Colon (tissue), 2 donors: ENCODE measurements around the gene GIMAP6.
"Not testable (repeated sequence)": the region's sequence is repeated elsewhere in the genome, so short reads cannot be mapped to it uniquely, and the experiment has no call there.

Experiments
- FAIRE-seq: peaks from 2 replicates; lab custom pipeline; 2012; peaks lifted over from hg19 to GRCh38; lab: Jason Lieb, UNC
- donor health status: control.
- donor health status: control.

Gene GIMAP6

DNA sequence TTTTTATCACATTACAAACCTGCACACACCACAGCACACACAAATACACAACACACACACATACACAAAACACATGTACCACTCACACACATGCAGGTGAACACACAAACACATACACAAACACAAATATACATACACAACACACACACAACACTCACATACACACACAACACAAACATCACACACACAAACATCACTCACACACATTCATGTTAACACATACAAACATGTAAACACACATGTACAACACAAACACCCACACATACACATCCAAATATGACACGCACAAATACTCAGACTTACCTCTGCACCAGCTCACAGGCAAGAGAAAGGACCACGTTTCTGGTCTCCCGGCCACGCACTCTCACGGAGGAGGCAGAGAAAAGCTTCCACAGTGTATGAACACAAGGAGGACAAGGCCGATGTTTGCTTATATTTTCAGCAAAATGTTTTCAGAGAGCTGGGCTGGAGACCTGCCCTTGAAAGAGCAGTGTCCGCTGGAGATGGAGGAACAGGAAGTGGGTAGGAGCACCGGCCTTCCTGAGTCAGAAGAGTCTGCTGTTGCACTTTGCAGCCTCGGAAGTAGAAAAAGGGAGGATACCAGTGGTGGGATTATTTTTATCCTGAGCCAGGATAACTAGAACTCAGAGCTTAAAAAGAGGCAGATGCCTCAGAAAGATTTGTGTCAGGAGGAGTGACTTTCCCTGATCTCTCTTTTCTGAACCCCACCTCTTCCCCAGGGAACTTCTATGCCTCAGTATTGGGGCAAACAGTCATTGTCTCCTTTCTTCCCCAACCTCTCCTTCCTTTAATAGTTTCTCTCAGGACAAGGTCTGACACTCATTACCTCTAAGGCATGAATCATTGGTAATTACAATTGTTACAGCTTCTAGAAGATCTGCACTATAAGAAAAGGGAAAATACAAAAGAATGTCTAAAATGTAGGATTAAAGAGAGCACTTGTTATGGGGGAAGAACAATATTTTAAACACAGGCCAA lies at the start of gene GIMAP6:
Gene GIMAP6, minus strand, starts transcription at position 520 of the 999 bp plus-strand sequence. CDS start 2,243 bp downstream, outside the sequence.
- no peak for FAIRE-seq

DNA sequence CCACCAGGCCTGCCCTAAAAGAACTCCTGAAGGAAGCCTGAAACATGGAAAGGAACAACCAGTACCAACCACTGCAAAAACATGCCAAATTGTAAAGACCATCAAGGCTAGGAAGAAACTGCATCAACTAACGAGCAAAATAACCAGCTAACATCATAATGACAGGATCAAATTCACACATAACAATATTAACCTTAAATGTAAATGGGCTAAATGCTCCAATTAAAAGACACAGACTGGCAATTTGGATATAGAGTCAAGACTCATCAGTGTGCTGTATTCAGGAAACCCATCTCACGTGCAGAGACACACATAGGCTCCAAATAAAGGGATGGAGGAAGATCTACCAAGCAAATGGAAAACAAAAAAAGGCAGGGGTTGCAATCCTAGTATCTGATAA lies 48.2 kb upstream of the GIMAP6 start:
- FAIRE-seq, result not testable (repeated sequence)

DNA sequence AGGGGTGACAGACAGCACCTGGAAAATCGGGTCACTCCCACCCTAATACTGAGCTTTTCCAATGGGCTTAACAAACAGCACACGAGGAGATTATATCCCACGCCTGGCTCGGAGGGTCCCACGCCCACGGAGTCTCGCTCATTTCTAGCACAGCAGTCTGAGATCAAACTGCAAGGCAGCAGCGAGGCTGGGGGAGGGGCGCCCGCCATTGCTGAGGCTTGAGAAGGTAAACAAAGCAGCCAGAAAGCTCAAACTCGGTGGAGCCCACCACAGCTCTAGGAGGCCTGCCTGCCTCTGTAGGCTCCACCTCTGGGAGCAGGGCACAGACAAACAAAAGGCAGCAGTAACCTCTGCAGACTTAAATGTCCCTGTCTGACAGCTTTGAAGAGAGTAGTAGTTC lies 46.4 kb upstream of the GIMAP6 start:
- FAIRE-seq, result not testable (repeated sequence)

DNA sequence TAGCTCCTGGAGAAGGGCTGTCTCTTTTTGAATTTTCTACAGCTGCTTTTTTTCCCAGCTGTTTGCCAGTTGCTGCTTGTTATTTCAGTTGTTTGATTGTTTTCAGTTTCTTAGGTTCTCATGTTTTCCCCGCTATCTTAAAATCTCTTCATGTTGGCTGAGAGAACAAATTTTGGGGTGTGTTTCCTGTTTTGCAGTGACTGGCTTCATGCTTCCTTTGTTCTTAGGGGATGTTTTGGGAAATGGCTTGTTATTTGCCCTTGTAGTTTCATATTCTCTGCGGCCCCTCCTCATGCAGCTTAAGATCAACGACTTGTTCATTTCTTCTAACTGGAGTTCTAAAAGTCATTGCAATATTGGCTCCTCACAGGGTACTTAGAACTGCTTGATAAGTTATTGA lies 44.7 kb upstream of the GIMAP6 start:
- FAIRE-seq, result not testable (repeated sequence)

DNA sequence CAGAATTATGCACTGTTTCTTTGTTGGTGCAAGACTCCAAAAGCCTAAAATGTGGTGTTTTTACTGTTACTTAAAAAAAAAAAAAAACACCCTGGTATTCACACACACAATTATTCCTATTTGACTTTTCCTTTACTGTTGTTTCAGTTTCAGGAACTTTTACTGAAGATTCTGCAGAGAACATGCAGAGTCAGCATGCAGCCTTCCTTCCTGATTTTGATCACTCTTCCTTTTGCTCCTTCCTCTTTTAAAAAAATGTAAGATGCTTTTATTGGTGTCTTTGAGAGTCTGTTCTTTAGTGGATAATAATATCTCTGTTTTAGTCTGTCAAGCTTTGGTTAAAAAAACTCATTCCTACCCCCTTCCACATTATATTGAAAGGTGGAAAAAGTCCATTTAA lies 44.1 kb upstream of the GIMAP6 start:
- not testable (repeated sequence) for FAIRE-seq

GRCh38 chr7:150675714-150676113 lies 43.5 kb upstream of the GIMAP6 start:
- no peak for FAIRE-seq

GRCh38 chr7:150671798-150672585 lies 39.8 kb upstream of the GIMAP6 start:
- not testable (repeated sequence) for FAIRE-seq

DNA sequence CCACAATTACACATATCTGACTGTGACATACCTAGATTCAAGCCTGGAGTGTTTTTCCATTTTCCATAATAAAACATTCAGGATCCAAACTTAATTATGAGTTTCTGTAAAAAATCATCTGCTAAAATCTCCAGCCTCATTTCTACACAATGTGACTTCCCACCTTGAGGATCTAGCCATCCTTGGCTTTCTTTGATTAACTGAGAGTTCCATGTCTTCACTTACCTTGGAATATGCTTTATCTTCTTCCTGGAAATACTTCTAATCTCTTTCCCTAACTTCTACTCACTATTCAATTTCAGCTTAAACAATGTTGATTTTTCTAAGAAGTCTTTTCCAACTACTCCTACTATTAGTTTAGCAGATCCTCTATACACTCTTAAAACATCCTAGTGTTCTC lies 36.8 kb upstream of the GIMAP6 start:
- FAIRE-seq, result no peak

DNA sequence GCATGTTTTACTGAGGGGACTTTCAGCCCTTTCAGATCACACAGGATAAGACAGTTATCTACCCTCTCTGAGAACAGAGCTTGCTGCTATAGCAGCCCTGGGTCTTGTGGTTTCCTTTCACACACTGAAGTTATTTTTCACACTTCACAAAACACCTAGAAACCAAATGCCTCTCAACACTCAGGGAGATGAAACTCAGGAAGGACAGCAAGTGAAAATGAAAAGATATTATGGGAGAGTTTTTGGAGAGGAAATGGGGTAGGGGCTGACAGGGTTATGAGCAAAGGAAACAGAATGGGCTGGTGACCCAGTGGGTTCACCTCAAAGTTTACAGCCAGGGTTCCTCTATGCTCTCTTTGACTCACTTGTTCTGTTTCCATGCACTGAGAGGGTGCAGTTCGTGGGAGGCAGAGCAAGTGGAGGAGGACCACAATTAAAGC lies 36.3 kb upstream of the GIMAP6 start:
- no peak for FAIRE-seq

GRCh38 chr7:150666412-150666811 lies 34.2 kb upstream of the GIMAP6 start:
- no peak for FAIRE-seq

DNA sequence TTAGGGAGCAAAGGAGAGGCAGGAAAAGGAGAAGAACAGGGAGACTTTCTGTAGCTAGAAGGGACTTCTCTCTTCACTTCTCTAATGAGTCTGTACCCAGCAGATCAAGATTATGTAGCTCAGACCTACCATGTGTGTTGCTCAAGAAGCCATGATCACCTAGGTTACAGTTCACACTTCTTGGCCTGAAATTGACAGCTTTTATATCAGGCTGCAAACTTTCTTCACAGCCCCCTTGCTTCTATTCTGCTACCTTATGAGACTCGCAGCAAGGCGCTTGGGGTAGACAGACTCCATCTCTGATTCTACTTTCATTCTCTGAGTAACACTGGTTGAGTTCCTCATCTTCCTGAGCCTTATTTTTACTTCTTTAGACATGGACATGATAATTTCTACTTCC lies 33.7 kb upstream of the GIMAP6 start:
- FAIRE-seq, result no peak

DNA sequence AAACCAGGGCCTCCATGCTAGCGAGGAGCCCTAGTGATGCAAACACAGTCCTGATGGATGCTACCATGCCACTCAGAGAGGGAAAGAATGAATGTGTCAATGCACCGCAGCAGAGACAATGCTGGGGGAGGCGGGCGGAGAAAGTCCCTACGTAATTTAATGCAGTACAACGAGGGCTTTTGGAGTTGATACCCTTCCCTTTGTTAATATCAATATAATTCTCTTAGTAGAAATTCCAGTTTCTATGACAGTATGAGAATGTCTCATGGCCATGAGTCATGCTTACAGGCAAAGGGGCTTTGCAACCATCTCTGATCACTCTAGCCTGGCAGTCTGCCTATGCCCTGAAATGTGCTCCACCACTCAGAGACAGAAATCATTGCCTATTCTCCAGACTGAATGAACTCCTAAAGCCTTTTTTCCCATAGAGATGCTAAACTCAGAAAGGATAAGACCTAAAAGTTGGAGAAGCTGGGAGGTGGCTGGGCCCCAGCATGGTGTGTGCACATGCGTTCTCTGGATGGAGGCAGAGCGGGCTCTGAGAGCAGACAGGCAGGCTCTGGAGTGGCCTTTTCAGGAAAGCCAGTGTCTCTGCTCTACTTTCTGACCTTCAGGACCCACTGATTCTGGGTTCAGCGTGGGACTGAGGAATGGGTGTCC lies 33.0 kb upstream of the GIMAP6 start:
- no peak for FAIRE-seq

- FAIRE-seq, result no peak
Observed at GRCh38 chr7:150663802-150664494, 31.8 kb upstream of the GIMAP6 start.

DNA sequence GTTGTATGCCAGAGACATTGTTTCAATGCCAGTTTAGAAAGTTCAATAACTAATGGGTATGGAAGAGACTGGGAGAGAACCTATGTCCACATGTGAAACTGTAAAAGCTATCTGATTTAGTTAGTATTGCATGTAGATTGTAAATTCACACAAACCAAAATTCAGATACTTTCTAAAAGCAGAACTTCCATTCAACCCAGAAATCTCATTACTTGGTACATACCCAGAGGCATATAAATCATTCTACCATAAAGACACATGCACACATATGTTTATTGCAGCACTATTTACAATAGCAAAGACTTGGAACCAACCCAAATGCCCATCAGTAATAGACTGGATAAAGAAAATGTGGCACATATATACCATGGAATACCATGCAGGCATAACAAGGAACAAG lies 30.6 kb upstream of the GIMAP6 start:
- FAIRE-seq, result not testable (repeated sequence)

- no peak for FAIRE-seq
Observed at GRCh38 chr7:150660939-150661613, 28.9 kb upstream of the GIMAP6 start.

GRCh38 chr7:150657526-150657925 lies 25.3 kb upstream of the GIMAP6 start:
- no peak for FAIRE-seq

- FAIRE-seq, result no peak
Observed at GRCh38 chr7:150656047-150656446, 23.9 kb upstream of the GIMAP6 start.

DNA sequence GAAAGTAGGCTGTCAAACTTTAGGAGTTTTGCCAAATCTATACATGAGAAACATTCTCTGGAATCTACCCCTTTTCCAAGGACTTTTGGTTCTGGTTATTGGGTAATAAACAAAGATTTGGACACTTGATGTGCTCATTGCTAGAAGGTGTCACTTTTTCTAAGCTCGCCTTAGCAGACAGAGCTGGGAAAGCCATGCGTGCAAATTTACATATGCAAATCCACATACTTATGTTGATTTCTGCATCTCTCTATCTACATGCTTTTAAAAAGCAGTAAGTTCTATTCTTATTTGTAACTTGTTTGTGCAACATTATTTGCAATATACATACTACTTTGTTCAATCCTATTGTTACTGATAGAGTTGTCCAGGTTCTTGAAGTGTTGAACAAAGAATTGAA lies 22.5 kb upstream of the GIMAP6 start:
- FAIRE-seq, result no peak

DNA sequence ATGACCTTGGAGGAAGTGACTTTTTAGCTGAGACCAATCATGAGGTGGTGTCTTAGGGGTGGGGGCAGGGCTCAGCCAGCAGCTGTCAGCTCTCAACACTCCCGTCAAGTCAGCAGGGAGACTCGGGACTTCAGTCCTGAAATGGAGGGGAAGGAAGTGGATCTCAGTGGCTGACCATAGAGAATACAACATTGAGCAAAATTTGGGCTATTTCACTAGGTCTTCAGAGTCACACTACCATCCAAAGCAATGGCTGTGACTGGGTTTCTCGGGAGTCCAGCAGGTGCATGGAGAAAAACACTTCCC lies 16.8 kb upstream of the GIMAP6 start:
- no peak for FAIRE-seq

- no peak for FAIRE-seq
Observed at GRCh38 chr7:150648353-150649079, 16.3 kb upstream of the GIMAP6 start.
